Muscle layer of colon (tissue), 2 donors: ENCODE data around the gene SHC1.
A peak's percentile ranks its signal among the peaks of the same experiment; 100 is the strongest.
"Not testable (repeated sequence)": the region's sequence is repeated elsewhere in the genome, so short reads cannot be mapped to it uniquely, and the experiment has no call there.

Experiments used
- H3K27ac ChIP-seq: one replicate; pipeline ENCODE4 v1.7.0; 2013; ENCODE audit warnings: low read depth, mild to moderate bottlenecking, low read length, moderate library complexity
- H3K27me3 ChIP-seq, 2 donors: one replicate each; pipeline ENCODE4 v1.7.0; 2013; ENCODE audit warnings: low read length in 2 of 2, mild to moderate bottlenecking in 2 of 2; ENCODE audit not compliant: insufficient read depth in 2 of 2, control insufficient read depth in 1 of 2
- H3K36me3 ChIP-seq: one replicate; pipeline ENCODE4 v1.7.0; 2013; ENCODE audit warnings: mild to moderate bottlenecking, low read length; ENCODE audit not compliant: insufficient read depth
- H3K4me1 ChIP-seq: one replicate; pipeline ENCODE4 v1.7.0; 2013; ENCODE audit warnings: mild to moderate bottlenecking, low read length; ENCODE audit not compliant: insufficient read depth
- H3K4me3 ChIP-seq, 2 donors: one replicate each; pipeline ENCODE4 v1.7.0; 2013; ENCODE audit warnings: low read length in 2 of 2, low read depth in 1 of 2, mild to moderate bottlenecking in 1 of 2, moderate library complexity in 1 of 2
- H3K9ac ChIP-seq: one replicate; pipeline ENCODE4 v1.7.0; 2013; ENCODE audit warnings: low read length
- H3K9me3 ChIP-seq: one replicate; pipeline ENCODE4 v1.7.0; 2013; ENCODE audit warnings: mild to moderate bottlenecking, low read length
- donor health status: abdominal sarcoma.
- donor health status: Adenocarcinoma of cecum.

SHC1 gene

DNA sequence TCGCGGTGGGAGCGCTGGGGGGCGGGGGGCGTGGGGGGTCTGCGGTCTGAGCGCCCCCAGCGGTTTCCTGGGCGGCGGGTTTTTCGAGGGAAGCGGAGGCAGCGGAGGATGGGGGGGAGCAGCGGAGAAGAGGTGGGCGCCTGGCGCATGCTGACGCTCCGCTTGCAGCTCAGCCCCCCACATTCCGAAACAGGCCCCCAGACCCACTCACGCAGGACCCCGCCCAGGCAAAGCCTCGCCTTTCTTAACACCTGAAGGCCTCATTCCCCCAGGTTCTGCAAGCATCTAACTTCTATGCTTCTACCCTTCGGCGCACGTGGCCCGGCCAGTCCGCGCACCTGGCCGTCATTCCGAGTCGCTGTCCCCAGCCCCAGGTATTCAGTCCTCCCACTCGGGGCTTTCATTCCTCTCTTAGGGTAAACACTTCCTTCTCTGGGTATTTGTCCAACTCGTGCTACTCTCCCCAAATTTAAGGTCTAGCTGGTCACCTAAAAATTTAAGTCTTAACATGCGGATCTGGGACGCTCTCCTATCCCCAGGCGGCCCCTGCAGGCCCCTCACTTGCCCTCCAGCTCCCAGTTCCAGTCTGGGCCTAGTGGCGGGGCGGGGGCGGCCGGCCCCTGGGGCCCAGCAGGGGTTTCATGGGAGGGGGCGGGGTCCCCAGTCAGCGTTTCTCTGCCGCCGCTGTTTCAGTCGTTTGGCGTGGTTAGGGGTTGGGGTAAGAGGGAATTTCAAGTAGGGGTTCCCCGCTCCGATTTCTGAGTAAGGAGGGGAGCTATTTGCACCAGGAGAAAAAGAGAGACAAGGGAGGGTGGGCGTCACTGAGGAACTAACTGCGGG is 29.2 kb upstream of the SHC1 start:
- Histone ChIP-seq H3K4me3 (peak overlapping the region; percentile 52 to 75), H3K27ac (peak overlapping the region; percentile 95), H3K27me3 (no peaks in the 10 kb centered on the region), H3K4me1 (peaks cover 15% of the 10 kb centered on the region), H3K9me3 (no peaks in the 10 kb centered on the region), H3K36me3 (no peaks in the 10 kb centered on the region), H3K9ac (peak overlapping the region; percentile 94)

DNA sequence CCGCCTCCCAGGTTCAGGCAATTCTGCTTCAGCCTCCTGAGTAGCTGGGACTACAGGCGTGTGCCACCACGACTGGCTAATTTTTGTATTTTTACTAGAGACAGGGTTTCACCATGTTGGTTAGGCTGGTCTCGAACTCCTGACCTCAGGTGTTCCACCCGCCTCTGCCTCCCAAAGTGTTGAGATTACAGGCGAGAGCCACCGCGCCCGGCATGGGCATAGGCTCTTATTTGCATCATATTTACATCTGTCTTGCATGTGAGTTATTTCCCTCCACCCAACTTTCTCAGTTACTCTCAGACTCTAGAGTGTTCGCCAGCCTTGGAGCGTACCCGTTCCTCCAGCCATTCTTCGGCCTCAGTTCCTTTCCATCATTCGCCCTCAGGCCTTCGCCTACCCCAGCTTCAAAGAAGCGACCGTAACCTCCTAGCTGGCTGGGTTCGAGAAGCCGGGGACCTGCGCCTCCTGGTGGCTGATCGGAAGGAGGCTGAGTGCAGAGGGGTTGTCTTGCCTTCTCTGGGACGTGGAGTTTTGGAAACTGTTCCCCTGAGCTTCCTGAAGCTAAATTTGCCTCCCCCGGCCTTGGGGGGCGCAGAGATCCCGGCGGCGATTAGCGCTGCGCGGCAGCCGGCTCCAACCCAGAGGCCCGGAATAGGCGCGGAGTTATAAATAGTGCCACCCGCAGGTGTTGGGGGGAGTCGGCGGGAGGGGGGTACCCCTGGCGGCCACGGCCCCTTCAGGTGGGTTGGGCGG is 28.4 kb upstream of the SHC1 start:
- peak overlapping the region; percentile 52 to 75 for H3K4me3 ChIP-seq
- H3K36me3 ChIP-seq, result no peaks in the 10 kb centered on the region
- H3K27me3 ChIP-seq, result no peaks in the 10 kb centered on the region
- peak overlapping the region; percentile 95 for H3K27ac ChIP-seq
- peaks cover 7% of the 10 kb centered on the region for H3K4me1 ChIP-seq
- H3K9ac ChIP-seq, result no peak overlapping the region
- no peaks in the 10 kb centered on the region for H3K9me3 ChIP-seq

GRCh38 chr1:154998201-154998780 is 27.7 kb upstream of the SHC1 start:
- no peaks in the 10 kb centered on the region for H3K27me3 ChIP-seq
- H3K36me3 ChIP-seq, result no peaks in the 10 kb centered on the region
- no peak overlapping the region for H3K4me3 ChIP-seq
- no peak overlapping the region for H3K27ac ChIP-seq
- no peak overlapping the region for H3K9ac ChIP-seq
- peaks cover 6% of the 10 kb centered on the region for H3K4me1 ChIP-seq
- H3K9me3 ChIP-seq, result no peaks in the 10 kb centered on the region

DNA sequence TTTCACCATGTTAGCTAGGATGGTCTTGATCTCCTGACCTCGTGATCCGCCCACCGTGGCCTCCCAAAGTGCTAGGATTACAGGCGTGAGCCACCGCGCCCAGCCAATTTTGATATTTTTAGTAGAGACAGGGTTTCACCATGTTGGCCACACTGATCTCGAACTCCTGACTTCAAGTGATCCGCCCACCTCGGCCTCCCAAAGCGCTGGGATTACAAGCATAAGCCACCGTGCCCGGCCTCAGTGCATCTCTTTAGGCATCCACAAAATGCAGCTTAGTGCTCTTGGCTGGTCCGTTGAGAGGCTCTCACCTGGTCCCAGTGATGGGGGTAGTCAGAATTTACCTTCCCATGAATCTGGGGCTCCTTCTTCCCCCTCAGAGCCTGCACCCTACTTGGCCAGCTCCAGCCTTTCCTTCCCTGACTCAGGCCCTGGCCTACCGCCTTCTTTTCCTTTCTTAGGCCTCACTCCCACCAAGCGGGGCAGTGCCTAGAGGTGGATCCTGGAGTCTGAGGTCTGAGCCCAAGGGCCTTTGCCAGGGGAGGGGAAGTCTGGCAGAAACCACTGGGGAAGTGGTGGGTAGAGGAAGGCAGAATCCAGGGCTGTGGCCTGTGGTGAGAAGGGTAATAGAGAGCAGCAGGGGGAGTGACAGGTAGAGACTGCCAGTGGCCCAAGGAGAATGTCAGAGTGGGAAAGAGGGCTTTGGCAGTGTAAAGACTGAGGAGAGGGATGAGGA is 26.6 kb upstream of the SHC1 start:
- H3K9me3 ChIP-seq, result no peaks in the 10 kb centered on the region
- no peak overlapping the region for H3K27ac ChIP-seq
- H3K9ac ChIP-seq, result no peak overlapping the region
- H3K27me3 ChIP-seq, result no peaks in the 10 kb centered on the region
- no peak overlapping the region for H3K4me3 ChIP-seq
- peaks cover 6% of the 10 kb centered on the region for H3K4me1 ChIP-seq
- no peaks in the 10 kb centered on the region for H3K36me3 ChIP-seq

GRCh38 chr1:154995301-154995983 is 24.9 kb upstream of the SHC1 start:
- H3K4me1 ChIP-seq, H3K9me3 ChIP-seq, H3K4me3 ChIP-seq, H3K36me3 ChIP-seq, H3K27ac ChIP-seq, H3K9ac ChIP-seq, H3K27me3 ChIP-seq: not testable (repeated sequence)

- H3K9ac ChIP-seq, result no peak overlapping the region
- H3K27me3 ChIP-seq, result no peaks in the 10 kb centered on the region
- H3K27ac ChIP-seq, result no peak overlapping the region
- peaks cover 9% of the 10 kb centered on the region for H3K36me3 ChIP-seq
- H3K9me3 ChIP-seq, result no peaks in the 10 kb centered on the region
- H3K4me1 ChIP-seq, result peaks cover under 1% of the 10 kb centered on the region
- H3K4me3 ChIP-seq, result no peak overlapping the region
These were observed 24.0 kb upstream of the SHC1 start for GRCh38 chr1:154994591-154994990.

DNA sequence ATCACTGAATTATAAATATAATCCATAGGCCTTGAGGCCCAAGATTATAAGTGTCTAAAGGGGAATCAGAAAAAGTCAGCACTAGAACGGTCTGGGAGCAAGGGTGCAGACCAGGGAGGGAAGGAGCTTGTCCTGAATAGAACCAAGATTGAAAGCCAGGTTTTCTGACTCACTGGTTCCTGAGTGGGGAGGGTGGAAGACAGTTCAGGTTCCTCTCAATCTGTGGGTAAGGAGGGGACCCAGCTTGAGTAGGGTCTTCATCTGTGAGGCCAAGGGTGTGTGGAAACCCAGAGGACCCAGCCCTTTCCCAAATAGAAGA is 23.7 kb upstream of the SHC1 start:
- Histone ChIP-seq H3K27ac (no peak overlapping the region), H3K9ac (no peak overlapping the region), H3K4me1 (no peaks in the 10 kb centered on the region), H3K27me3 (no peaks in the 10 kb centered on the region), H3K9me3 (no peaks in the 10 kb centered on the region), H3K4me3 (no peak overlapping the region), H3K36me3 (peaks cover 13% of the 10 kb centered on the region)

- Histone ChIP-seq H3K4me1 (no peaks in the 10 kb centered on the region), H3K9ac (no peak within 1 kb of the TSS), H3K27me3 (no peaks in the 10 kb centered on the region), H3K9me3 (no peaks in the 10 kb centered on the region), H3K4me3 (no peak within 1 kb of the TSS), H3K27ac (no peak within 1 kb of the TSS), H3K36me3 (peaks cover 18% of the 10 kb centered on the region)
These were observed 23.2 kb upstream of the SHC1 start, which contains the start of gene LENEP for GRCh38 chr1:154993572-154994268. LENEP (plus strand) TSS chr1:154993586; CDS start chr1:154993608, 22 bp downstream.

DNA sequence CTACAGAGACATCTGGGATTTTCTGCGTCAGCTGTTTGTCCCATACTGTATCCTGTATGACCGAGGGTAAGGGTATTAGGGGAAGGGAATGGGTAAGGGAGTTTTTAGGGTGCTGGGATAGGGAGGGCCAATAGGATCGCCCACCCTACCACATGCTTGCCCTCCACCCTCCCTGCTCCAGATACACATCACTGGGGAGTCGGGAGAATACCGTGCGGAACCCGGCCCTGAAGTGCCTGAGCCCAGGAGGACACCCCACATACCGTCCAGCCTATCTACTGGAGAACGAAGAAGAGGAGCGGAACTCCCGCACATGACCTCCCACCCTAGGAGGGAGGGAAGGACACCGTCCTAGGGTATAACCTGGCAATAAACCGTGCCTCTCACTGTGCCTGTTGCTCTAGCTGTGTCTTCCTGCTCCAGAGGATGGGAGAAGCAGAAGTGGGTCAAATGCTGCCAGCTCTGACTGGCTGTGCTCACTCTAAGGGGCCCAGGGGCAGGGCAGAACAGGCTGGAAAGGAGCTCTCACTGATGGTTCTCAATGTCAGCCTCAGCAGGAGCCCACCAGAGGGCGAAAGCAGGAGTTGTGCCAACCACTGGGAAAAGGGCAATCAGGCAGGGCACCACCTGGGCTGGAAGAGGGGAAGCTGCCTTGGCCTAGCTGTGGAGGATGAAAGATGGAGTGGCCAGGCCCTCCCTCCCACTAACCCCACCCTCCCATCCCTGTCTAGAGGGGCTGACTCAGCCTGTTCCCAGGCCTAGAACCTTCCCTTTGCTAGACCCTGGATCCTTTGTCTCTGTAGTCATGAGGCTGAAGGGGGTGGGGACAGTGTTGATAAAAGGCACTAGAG is 22.4 kb upstream of the SHC1 start:
- H3K4me1 ChIP-seq, result no peaks in the 10 kb centered on the region
- no peak overlapping the region for H3K27ac ChIP-seq
- H3K4me3 ChIP-seq, result no peak overlapping the region
- H3K9ac ChIP-seq, result no peak overlapping the region
- H3K9me3 ChIP-seq, result no peaks in the 10 kb centered on the region
- H3K27me3 ChIP-seq, result no peaks in the 10 kb centered on the region
- H3K36me3 ChIP-seq, result peaks cover 26% of the 10 kb centered on the region

DNA sequence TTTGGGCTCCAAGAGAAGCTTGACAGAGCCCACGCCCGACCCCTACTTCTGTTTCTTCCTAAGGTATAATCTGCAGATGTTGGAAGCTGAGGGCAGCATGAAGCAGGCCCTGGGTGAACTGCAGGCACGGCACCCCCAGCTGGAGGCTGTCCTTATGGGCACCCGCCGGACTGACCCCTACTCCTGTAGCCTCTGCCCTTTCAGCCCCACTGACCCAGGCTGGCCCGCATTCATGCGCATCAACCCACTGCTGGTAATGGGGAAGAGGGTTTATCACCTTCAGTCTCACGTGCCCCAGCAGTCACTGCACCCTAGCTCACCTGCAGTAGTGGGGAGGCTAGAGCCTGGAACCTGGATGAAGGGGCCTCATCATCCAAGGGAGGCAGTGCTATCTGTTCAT is 19.7 kb upstream of the SHC1 start:
- H3K9me3 ChIP-seq, result no peaks in the 10 kb centered on the region
- peaks cover 29% of the 10 kb centered on the region for H3K36me3 ChIP-seq
- no peaks in the 10 kb centered on the region for H3K4me1 ChIP-seq
- H3K9ac ChIP-seq, result no peak overlapping the region
- no peak overlapping the region for H3K4me3 ChIP-seq
- no peaks in the 10 kb centered on the region for H3K27me3 ChIP-seq
- H3K27ac ChIP-seq, result no peak overlapping the region
